Measurements from ENCODE around the gene KCNB1.

KCNB1 gene

DNA sequence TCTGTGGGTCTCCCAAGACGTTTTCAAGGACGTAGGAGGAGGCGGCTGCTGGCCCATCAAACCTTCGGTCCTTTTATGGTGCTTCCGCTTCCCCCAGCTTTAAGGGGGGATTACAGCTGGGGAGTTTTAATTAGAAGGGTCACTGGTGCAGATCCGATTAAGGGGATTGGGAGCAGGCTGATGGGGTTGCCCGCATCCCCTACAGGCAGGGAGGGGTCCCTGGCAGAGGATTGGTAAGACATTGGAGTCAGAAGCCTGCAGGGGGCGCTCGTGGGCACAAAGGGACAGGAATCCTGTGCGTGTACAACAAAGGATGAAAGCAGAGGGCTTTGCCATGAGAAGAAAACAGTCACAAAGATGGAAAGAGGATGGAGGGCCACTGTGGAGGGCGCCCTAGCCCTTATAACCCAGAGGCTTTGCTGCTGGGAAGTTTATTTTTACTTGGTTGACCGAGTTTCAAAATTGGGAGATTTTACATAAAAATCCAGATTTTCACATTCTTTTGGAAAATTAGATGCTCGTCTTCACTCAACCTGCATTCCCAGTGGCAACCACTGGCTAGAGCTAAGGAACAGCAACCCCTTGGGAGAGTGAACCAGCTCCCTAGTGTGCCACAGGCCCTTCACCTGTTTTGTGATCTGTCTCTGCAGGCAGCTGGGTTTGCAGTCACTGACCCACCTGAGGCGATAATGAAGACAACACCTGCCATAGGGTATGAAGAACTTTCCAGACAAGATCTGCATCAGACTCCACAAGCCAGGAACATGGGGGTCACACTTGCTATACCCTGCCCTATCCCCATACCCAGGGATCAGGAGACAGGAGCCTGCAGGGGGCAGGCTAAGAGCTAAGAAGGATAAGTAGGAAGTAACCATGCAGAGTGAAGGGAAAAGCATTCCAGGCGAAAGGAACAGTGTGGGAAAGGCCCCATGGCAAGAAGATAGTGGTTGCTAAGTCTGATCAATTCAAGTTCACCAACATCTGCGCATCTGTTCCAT is 97.7 kb downstream of the KCNB1 start:
- peak; percentile 74 to 82 for DNase-seq

DNA sequence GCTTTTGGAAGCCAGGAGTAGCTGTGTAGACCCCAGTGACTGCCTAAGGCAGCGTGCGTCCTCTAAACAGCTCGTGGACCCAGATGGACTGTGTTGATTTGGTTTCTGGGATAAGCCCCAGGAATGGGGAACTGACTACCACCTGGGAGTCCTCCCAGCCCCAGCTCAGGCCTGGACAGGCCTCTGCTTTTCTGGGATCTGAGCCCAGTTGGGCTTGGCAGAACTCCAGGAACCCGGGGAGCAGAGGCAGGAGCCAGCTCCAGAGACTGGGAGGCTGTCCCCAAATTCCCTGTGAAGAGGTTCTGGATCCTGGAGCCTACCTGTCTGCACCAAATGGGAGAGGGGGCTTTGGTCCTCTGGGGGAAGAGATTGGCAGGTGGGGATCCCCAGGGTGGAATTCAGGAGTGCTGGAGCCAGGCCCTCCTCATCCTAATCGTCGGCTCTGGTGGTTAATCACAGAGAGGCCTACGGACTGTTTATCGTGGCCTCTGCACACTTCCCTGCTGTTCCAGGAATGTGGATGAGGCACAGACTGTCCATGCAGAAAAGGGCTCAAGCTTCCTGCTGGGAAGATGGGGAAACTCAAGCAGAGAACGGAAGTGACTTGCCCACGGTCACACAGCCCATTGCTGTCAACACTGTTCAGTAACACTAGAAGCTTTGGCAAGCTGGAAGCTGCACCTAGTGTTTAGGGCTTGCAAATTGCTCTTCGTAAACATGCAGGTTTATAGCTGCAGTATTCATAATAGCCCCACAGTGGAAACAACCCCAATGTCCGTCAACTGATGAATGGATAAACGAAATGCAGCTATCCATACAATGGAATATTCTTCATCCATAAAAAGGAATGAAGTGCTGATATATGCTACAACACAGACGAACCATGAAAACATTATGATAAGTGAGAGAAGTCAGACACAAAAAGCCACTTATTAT is 100.6 kb downstream of the KCNB1 start:
- no peak for DNase-seq

DNA sequence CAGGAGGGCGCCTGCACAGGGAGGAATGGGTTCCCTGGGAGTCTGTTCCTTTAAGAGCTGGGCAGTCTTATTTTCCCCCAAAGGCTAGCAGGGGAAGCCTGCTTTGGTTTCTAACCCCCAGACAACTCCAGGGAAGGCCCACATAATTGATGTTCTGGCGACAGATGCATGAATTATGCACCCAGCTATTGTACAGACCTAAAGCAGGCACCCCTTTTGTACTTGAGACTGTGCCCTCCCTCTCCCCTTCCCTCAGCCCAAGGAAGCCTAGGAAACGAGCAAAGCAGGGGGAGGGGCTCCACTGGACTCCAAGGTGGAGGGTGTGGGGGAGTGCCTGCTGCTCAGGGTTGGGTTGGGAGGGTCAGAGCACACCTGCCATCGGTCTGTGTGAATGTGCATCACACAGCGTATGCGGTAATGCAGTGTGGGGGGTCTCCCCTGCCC is 102.1 kb downstream of the KCNB1 start:
- no peak for DNase-seq

DNA sequence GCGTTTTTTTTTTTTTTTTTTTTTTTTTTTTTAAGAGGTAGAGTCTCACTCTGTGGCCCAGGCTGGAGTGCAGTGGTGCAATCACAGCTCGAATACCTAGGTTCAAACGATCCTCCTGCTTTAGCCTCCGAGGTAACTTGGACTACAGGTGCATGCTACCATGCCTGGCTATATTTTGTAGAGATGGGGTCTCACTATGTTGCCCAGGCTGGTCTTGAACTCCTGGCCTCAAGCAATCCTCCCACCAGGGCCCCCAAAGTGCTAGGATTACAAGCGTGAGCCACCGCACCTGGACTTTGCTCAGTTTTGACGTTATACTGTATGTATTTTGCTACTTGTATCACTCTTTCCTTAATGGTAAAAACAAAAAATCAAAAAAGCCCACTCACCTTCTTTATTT is 103.1 kb downstream of the KCNB1 start:
- no peak for DNase-seq

DNA sequence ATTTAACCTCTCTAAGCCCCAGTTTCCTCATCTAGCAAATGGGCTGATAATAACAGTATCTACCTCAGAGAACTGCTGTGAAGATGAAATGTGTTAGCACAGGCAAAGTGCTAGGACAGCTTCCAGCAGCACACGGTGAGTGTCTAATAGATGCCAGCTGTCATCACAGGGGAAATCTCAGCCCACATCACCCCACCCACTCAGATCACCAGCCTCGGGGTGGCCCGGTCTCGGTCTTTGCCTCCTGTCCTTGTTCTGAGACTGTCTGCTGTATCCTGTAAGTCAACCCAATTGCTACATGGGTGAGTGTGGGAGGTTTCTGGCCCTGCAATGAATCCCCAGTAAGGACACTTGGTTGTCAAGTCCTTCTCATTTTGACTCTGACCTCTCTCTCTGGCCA is 105.1 kb downstream of the KCNB1 start:
- DNase-seq, result no peak

DNA sequence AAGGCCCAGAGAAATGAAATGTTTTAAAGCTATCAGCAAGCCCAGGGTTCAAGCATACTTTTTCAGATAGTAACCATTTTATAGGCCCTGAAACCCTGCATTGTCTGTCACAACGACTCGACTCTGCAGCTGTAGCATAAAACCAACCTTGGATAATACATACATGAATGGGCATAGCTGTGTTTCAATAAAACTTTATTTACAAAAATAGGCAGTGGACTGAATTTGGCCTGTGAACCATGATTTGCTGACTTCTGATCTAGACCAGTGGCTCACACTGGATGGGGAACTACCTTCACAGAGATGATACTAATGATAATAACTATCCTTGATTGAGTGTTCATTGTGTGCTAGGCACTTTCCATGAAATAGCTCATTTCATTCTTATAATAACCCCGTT is 107.3 kb downstream of the KCNB1 start:
- DNase-seq, result no peak

DNA sequence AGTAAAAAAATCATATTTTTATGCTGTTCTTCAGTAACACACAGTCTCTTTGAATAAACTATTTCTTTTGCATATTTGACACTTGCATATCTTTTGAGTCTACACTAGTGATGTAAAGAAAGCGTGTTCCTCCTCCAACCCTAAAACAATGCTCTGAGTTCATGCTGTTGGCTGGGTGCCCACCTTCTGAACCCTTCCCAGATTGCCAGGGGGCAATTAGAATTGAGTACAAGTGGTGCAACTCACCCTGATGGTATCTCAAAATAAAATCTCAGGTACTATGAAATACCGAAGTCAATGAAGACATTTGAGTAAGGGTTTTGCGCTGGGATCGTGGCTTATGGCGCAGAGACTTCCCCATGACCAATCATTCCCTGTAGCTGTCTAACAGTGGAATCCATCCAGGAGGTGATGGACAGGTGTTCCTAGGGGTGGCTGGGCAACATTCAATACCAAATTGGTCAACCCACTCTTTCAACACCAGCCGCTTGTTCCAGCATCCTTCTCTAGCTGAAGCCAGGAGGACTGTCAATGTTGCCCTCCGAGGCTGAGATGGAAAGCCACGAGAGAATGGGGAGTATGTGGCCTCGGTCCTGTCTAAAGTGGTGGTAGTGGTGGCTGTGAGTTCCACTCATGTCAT is 110.3 kb downstream of the KCNB1 start:
- DNase-seq, result no peak

DNA sequence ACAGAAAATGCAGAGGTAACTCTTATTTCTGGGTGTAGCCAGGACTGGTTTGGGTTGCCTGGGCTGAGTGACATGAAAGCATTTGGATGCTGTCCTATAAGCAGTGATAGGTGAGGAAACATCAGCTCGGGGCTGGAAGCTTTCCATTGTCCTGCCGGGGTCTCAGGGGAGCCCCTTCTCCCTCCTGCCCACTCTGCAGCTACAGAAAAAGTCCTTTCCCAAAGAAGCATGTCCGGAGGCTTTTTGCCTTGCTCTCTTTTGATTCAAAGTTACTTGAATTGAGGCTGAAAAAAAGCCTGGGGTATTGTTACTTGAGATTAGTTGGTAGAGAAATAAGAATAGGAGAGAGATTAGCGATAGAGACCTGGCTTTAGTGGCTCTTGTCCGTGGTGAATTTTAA is 113.9 kb downstream of the KCNB1 start:
- DNase-seq, result no peak

DNA sequence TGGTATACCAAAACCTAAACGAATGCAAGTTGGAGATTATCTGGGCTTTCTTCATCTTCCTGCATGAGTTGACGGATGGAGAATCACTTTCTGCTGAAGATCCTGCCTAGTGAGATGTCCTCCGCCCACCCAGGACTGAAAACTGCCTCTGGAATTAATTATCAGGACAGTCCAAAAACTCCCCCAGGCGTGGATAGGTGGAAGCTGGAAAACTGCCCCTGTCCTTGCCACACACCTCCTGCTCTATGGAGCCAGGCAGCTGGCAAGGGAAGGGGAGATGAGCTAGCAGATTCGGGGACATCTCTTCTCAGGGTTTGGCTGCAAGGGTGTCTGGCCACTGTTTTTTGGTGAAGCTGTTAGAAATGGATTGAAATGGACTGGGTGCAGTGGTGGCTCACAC is 115.4 kb downstream of the KCNB1 start:
- no peak for DNase-seq

DNA sequence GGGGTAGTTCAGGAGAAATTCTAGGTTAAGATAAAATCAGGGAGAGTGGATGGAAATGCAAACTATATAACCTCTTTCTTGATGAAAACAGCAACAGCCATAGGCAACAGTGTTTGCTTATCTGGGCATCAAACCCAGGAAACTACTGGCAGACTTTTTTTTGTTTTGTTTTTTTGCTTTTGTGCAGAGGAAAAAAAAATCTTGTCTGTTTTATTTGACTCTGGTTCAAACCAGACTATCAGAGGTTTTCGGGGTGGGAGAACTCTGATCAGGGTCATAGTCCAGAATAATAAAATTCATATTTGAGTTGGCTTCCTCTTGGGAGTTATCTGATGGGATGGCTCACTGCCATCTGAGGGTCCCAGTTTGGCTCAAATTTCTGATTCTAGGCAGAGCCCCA is 115.8 kb downstream of the KCNB1 start:
- DNase-seq, result no peak

DNA sequence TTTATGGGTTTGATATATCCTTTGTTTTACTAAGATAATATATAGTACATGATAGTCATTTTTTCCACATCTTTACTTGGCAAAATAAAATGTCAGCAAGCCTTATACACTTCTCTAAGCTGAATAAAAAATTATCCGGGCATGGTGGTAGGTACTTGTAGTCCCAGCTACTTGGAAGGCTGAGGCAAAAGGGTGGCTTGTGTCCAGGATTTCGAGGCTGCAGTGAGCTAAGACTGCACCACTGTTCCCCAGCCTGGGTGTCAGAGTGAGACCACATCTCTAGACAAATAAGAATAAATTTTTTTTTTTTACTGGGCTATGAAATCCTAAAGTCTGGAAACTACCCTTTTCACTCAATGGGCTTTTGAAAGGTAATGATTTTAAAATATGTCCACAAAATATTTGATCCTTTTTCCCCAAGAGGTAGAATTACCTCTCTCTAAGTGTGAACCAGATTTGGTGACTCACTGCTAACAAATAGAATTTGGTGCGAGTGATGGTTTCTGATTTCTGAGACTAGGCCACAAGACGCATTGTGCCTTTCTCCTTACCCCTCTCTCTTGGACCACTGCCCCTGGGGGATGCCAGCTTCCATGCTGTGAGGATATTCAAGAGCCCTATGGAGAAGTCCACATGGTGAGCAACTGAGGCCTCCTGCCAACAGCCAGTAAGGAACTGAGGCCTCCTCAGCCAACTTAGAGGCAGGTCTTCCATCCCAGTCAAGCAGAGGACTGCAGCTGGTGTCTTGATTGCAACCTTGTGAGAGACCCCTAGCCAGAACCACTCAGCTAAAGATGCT is 120.4 kb downstream of the KCNB1 start:
- DNase-seq, result no peak

DNA sequence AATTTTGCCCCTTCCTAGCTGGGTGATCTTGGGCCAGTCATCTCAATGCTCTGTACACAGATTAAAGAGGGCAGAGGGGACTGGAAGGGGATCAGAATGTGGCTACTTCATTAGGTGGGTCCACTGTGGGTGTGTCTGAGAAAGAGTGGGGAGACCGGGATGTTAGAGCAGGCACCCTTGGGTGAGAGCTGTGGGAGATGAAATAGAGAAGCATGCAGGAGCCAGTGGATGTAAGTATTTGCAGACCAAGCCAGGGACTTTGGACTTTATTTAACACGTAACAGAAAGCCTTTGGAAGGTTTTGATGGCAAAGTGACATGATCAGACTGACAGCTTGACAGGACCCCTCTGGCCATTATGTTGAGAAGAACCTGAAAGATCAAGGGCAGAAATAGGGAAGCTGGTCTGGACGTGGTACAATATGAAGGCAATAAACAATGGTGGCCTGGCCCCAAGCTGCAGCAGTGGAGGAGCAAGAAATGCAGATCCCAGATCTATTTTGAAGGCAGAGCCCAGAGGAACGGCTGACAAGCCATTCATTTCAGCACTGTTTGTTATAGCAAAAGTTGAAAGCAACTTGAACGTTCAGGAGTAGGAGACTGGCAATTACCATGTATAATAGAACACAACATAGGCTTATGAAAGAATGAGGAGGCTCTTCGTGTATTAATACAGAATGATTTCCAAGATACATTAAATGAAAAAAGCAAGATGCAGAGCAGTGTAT is 122.1 kb downstream of the KCNB1 start:
- no peak for DNase-seq

DNA sequence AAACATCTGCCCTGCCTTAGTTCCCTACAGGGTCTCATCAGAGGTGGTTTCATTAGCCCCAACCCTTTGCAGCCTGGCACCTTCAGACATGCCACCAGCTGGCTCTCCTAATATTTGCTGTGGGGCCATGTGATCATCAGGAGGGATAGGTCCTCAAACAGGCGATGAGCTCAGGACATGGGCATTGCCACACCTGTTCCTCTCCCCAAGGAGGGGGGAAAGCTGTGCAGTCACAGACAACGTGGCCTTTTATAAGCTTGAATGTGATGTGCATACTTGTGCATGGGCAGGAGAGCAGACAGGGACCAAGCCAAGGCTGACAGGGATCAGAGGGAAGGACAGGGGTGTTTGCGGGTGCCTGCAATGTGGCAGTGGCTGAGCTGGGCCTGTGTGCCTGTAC is 125.8 kb downstream of the KCNB1 start:
- no peak for DNase-seq

DNA sequence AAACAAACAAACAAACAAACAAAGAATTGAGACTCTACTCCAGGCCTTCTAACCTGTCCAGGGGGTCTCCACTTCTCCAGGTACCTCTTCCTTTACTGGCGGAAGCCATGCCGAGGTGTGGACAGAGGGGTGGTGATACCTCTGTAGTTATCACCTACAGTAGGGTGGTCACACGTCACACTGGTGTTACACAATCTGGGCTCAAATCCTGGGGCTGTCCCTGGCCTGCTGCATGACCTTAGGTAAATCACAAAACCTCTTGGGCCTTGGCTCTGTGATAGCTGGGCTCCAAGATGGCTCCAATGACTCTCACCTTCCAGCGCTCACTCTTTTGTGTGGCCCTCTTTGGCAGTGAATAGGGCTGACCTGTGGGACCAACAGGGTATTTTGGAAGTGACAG is 127.8 kb downstream of the KCNB1 start:
- no peak for DNase-seq

DNA sequence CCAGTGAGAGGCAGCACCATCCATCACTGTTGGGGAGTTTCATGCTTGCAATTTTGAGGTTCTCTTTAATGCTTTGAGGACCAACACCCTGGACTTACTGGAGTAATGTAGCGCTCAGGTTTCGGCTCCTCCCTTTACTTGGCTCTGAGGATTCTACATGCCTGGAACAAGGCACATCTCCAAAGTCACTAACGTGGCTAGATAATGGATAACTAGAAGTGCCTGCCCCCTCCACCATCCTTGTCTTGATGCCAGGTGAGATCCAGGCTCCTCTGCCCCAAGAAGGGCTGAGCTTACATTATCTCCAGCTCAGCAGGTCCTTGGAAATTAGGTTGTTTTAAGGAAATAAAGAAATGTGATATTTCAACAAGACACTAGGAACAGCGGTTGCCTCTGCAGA is 129.1 kb downstream of the KCNB1 start:
- no peak for DNase-seq

DNA sequence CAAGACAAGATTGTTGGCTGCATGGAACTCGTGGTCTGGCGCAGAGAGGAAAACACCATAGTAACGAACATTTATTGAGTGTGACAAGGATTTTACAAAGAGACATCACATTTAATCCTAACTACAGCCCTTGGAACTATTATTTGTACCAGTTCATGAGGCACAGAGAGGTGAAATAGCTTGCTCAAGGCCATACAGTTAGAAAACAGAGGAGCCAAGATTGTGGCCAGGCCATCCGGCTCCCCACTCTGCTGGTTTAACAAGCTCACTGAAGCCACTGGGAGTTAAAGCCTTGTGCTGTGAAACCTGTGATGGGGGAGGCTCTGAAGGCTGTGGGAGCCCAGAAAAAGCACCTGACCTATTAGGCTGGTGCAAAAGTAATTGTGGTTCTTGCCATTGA is 129.7 kb downstream of the KCNB1 start:
- DNase-seq, result no peak

DNA sequence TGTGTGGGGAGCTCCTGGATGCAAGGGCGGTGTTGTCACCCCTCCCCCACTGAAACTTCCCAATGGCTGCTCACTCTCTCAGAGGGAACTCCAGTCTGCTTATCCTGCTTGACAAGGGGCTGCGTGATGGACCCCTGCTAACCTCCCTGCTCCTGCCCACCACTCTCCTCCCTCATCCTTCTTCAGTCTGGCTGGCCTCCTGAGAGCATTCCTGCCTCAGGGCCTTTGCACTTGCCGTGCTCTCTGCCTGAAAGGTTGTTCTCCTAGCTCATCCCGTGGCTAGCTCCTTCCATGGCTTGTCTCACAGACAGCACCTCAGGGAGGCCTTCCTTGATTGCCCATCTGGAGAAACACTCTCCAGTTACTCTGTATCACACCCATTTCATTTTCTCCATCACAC is 130.7 kb downstream of the KCNB1 start:
- no peak for DNase-seq

DNA sequence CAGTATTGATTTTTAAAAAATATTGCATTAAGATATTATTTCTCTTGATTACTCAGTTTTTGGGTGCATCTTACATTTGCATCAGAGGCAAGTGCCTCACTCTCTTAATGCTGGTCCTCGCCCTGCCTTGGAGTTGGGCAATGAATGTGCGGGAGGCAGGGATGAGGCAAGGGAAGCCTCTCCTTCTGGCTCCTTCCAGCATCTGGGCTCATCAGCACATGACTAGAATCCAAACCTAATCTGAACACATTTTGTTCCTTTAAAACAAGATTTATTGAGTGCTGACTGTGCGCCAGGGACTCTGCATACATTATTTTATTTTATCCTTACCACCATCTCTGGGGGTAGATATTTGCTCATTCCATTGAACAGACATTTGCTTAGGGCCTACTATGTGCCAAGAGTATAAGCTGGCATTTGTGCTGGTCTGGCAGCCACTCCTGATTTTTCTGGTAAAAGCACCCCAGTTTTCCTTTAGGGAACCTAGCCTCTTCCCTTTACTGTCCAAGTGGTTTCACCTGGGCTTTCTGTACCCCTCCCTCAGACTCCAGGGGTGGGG is 132.7 kb downstream of the KCNB1 start:
- DNase-seq, result no peak

DNA sequence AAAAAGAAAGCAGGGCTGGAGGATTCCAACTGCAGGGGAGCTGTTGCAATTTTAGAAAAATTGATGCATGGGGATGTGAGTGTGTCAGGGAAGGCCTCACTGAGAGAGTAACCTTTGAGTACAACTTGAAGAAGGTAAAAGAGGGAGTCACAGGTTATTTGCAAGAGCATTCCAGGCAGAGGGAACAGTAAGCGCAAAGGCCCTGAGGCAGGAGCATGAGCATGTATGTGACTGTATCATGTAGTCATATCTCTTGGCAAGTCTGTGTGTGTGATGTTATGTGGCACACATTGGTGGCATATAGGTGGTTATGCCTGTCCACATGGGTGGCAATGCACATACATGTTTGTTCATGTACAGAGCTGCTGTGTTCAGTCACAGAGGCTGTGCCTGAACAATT is 133.4 kb downstream of the KCNB1 start:
- no peak for DNase-seq

DNA sequence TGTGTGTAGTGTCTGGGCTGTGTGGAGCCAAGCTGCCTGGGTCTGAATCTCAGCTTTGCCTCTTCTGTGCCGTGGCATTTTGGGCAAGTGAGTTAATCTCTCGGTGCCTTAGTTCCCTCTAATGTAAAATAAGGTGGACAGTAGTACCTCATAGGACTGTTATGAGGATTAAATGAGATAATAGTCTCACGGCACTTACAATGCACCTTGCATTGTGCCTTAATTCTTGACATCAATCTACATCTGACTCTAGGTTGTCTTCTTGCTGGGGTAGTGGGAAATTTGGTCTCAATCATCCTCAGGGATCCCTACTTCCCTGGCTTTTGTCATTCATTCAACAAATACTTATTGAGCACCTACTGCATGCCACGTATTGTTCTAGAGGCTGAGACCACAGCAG is 133.9 kb downstream of the KCNB1 start:
- no peak for DNase-seq

DNA sequence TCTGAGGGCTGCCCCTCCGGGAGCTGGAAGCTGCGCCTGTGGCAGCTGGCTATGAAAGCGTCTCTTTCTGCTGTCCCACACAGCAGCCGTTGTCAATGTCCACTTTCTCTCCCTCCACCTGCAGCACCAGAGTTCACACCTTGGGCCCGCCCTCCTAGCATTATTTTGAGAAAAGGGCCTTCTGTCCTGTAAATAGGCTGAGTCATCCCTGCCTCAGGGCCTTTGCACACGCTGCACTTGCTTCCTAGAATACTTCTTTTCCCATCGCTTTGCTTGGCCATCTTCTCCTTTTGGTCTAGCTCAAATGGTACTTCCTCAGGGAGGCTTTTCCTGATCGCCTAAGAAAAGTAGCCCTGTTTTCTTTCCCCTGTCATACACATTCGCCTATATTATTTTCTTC is 135.3 kb downstream of the KCNB1 start:
- no peak for DNase-seq

Data from stimulated activated CD4-positive, alpha-beta T cell treated with anti-CD3 and anti-CD28 coated beads, Interleukin-2, amount 100 ng/mL, for 48 hours (primary cell).